Measurements from ENCODE around the gene SMPD3. TPM values are rescaled to one million over a fixed set of nuclear protein-coding genes. Genes with fewer than 3 reads are reported as not detected.

Gene SMPD3
- total and polyA plus RNA-seq, 9 of the 15 experiments (the other 6 are each of a cell fraction or from before 2014, with no cell fraction given), result 0.03 to 1.2 (median 0.18) TPM

- in situ Hi-C loops (cut with MboI), result no loop called here
Measured at GRCh38 chr16:68454920-68455435, 6.7 kb upstream of the SMPD3 start.

More at GRCh38 chr16:68454920-68455435, 6.7 kb upstream of the SMPD3 start:
- intact Hi-C loops (cut with micrococcal nuclease), result no loop called here
- H3K27me3 ChIP-seq (ENCODE audit: control insufficient read depth in 2 of 2, insufficient read depth in 2 of 2, low read length in 2 of 2), result peaks cover 0 to 19% of the 10 kb centered on the region in 2 experiments; a peak in 2 of 5 replicates
- DNase-seq (ENCODE audit: extremely low read depth in 1 of 4, low spot score in 3 of 4) (no peak), FAIRE-seq (no peak), ATAC-seq (no peak)
- no peak overlapping the region for H3K9ac ChIP-seq (ENCODE audit: insufficient read depth in 1 of 2, low read depth in 2 of 2, low read length in 2 of 2)
- 0% methylated on average over 5 of the region's 5 CpGs for WGBS (ENCODE audit: insufficient coverage, low coverage, missing lambda C conversion rate)
- no peaks in the 10 kb centered on the region for H3K36me3 ChIP-seq (ENCODE audit: control insufficient read depth, insufficient read depth, low read length)
- H3K9me1 ChIP-seq (ENCODE audit: control insufficient read depth, insufficient read depth, low read length), result no peaks in the 10 kb centered on the region
- H2AFZ ChIP-seq (ENCODE audit: low read depth, low read length), result no peak overlapping the region
- H3K4me1 ChIP-seq (replicated peaks in 1 of 2; ENCODE audit: control insufficient read depth in 2 of 2, insufficient read depth in 2 of 2, low read length in 2 of 2), result no peaks in the 10 kb centered on the region
- H3K27ac ChIP-seq (ENCODE audit: extremely low read depth, low read depth, low read length), result no peak overlapping the region
- TF ChIP-seq EZH2 (IDR thresholded peaks at IDR 0.05; ENCODE audit: borderline replicate concordance, low read depth, low read length) (no peak), ZNF609 (CRISPR knock-in tag; IDR thresholded peaks at IDR 0.05; ENCODE audit: borderline replicate concordance) (no peak), ZNF436 (CRISPR knock-in tag; IDR thresholded peaks at IDR 0.05) (no peak), NFE2L1 (tag; IDR thresholded peaks at IDR 0.05; ENCODE audit: borderline replicate concordance, low read depth) (no peak), FOXO4 (CRISPR knock-in tag; IDR thresholded peaks at IDR 0.05) (no peak), SMARCA5 (IDR thresholded peaks at IDR 0.05) (no peak), HCFC1 (IDR thresholded peaks at IDR 0.05; ENCODE audit: low read depth, low read length) (no peak)
- H3K4me2 ChIP-seq (ENCODE audit: insufficient read depth, low read length), result no peak overlapping the region
- ChIA-PET POLR2A (no interaction called here), CTCF (ENCODE audit: low intra/inter-chr PET ratio) (no interaction called here)
- no peaks in the 10 kb centered on the region for H4K20me1 ChIP-seq (replicated peaks; ENCODE audit: control insufficient read depth, insufficient read depth, low read length)
- no peaks in the 10 kb centered on the region for H3K79me2 ChIP-seq (ENCODE audit: control insufficient read depth, insufficient read depth, low read length)
- H3K9me3 ChIP-seq (replicated peaks; ENCODE audit: control insufficient read depth, insufficient read depth, low read depth, low read length), result no peaks in the 10 kb centered on the region
- BruUV-seq (replicated peaks), result no TSS peak
- no peak overlapping the region for H3K4me3 ChIP-seq
